HG03064 (cell line): Measurements from ENCODE around the gene MYH1.

Source experiments
- ATAC-seq: cut with Tn5 transposase; IDR thresholded peaks from one replicate; pipeline ENCODE4 v1.9.1; 2021; ENCODE audit warnings: low read depth; ENCODE audit not compliant: unreplicated experiment

MYH1 gene

DNA sequence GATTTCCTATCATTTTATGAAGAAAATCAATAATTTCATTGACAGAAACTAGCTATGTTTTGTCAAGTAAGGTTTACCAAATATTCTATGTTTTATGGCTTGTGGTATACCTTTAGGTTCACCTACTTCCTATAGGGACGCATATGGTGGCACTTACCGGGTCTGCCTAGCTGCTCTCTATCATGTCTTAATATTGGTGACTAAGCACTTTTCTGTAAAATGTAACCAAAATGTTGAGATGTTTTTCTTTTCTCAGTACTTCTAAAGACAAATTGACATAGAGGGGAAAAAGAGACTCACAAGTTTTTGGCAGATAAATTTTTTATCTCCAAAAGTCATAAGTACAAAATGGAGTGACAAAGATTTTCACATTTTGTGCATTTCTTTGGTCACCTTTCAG lies 26.3 kb downstream of the MYH1 start:
- ATAC-seq: no peak

DNA sequence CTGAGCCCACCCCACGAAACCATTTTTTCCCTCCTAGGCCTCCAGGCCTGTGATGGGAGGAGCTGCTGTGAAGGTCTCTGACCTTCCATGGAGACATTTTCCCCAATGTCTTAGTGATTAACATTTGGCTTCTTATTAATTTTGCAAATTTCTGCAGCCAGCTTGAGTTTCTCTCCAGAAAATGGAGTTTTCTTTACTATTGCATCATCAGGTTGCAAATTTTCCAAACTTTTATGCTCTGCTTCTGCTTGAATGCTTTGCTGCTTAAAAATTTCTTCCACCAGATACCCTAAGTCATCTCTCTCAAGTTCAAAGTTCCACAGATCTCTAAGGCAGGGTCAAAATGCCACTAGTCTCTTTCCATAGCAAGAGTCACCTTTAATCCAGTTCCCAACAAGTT lies 36.1 kb downstream of the MYH1 start:
- ATAC-seq: no peak

DNA sequence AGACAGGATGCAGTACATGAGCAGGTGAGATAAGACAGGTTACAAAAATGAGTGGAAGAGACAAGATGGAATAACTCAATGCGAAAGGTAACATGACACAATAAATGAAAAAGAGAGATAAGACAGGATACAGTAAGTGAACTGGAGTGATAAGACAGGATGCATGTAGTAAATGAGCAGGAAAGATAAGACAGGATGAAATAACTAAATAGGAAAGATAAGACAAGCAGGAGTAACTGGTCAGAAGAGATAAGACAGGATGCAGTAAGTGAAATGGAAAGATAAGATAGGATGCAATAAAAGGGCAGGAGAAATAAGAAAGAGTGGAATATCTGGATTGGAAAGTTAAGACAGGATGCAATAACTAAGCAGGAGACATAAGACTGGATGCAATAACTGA lies 40.6 kb downstream of the MYH1 start:
- no peak for ATAC-seq

DNA sequence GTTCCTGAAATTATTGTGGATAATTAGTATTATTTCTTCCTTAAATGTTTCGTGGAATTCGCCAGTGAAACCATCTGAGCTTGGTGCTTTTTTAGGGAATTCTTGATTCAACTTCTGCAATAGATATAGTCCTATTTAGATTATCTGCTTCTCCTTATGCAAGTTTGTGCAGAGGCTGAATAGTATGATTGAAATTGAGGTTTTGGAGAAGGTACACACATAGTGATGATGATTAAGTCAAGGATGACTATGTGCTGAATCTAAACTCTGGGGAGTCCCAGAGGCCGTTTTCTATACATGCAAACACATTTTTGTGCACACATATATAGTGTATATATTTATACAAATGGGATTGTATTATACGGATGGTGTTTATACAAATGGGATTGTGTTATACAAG lies 43.8 kb downstream of the MYH1 start:
- no peak for ATAC-seq

DNA sequence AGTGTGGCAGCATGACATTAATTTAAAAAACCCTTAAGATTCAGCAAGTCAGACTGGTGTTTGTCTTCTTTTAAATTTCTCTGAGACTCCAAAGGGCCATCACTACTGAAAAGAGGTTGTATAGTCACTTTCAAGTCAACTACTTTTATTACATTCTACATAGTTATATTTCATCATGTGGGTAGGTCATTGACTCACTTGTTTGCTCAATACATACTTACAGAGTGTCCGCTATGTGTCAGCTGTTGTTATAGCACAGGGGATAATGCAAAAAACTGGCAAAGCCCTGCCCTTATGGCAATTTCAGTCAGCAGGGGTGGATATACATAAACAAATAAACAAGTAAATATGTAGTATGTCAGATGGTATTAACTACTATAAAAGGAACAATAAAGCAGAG lies 46.5 kb downstream of the MYH1 start:
- no peak for ATAC-seq

DNA sequence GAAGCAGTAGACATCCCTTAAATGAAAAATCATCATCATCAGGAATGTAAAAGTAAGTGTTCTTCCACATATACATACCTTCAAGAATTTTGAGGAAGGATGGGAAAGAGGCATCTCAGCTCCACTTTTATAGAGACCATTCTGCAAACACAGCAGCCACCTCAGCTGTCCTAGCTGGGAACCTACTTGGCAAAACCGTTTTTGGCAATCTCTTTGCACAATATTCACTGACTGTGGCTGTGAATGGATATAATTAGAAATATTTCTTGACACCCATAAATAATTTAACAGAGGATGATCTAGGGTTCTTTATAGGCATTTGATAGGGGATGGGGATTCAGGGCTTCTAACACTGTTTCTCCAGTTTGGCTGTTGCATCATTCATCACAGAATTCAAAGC lies 48.9 kb downstream of the MYH1 start, which contains the start of gene MYH4:
MYH4 (minus strand) TSS at position 101 of the 400 bp plus-strand sequence. CDS start 2,814 bp downstream, outside the sequence.
- no peak for ATAC-seq

DNA sequence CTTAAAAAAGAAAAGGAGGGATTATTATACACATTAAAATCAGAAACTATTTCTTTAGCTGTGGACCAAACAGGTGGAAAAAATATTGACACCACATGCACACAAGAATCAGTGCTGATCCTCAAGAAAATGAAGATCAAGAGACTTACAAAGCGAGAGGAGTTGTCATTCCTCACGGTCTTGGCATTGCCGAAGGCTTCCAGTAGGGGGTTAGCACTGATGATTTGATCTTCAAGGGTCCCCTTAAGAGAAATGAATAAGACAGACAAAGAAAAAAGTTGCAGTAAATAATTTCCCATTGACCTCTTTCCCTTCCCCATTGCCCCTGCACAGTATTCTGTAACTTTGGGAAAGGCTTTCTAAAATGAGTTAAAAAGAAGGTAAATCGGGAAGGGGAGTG lies 54.9 kb downstream of the MYH1 start:
- ATAC-seq: no peak

DNA sequence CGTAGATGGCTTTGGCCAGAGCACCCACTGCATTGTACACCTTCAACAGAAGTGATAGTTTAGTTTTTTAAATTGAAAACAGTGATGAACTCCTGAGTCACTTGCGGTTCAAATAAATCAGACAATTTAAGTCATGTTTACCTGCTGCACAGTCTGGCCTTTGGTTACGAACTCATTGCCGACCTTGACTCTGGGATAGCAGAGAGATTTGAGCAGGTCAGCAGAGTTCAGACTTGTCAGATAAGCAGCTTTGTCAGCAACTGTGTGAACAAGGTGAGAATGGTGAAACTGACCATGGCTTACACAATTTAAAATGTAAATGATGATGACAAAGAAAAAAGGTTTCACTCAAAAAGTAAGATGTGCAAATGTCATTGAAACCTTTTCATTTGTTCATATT lies 58.3 kb downstream of the MYH1 start:
- ATAC-seq: no peak

DNA sequence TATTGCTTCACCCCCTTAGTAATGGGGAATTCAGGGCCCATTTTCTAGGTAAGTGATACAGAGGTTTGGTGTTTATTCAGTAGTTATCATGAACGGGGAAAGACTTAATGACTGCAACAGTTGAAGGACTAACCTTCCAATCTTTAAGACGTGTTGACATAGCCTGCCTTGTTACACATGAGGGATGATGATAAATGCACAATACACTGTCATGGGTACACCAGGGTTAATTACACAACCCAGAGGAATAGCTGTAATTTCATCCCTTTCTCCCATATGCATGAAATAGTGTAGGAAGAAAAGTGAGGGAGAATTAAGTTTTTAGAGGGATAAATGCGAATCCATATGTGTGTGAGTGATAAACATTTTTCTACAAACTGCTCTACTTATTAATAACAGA lies 59.6 kb downstream of the MYH1 start:
- no peak for ATAC-seq

DNA sequence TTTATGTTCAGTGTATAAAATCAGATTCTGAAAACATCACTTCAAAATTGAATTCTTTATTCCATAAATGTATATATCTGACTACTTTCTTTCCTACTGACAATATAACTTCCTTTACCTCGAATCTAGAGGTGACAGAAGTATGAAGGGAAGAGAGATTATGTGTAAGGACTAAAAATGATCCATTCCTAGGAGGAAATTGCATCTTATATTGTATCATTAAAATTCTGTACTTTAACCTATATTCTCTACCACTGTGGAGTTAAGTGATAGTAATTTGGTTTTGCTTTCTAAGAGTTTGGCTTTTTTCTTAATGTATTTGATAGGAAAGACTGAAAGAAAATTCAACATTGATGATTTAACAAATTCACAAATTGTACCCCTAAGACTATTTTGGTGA lies 60.4 kb downstream of the MYH1 start:
- no peak for ATAC-seq

DNA sequence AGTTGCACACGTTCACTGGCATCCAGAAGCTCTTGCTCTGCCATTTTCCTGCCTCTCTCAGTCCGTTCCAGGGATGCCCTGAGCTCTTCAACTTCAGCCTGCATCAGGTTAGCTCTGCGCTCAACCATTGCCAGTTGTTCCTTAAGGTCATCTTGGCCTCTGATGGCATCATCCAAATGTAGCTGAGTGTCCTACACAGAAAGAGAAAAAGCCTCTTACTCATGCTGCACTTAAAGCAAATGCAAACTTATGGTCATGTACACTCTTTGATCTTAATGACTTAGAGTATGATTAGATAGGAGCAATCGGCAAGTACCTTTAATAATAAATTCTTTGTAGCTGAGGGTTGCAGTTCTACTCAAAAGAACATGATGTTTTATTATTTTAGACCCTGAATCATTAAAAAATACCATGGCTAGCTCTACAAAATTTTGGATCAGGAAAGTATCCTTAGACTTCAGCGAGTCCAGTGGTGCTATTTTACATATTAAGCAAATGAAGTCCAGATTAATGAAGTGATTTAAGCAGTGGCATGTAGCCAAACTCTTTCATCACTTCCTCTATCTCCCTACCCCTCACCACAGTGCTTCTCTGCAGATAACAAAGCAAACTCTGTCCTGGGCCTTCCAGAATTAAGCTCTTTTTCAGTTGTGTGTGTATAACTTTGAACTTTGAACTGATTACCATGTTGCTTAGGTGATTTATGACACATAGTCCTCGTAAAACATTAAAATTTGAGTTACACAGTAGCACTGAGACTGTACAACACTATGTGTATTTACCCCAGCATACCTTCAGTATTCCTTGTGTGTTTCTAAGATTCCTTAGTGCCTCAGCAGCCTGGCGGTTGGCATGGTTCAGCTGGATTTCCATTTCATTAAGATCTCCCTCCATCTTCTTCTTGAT lies 71.1 kb downstream of the MYH1 start:
- ATAC-seq: no peak
